Stimulated activated CD4-positive, alpha-beta T cell treated with anti-CD3 and anti-CD28 coated beads, Interleukin-12 subunit alpha, Interleukin-12 subunit beta, amount 100 ng/mL, for 24 hours (primary cell): ENCODE data around the gene DTNB.
"Not testable (repeated sequence)": the region's sequence is repeated elsewhere in the genome, so short reads cannot be mapped to it uniquely, and the experiment has no call there.

Source experiments
- DNase-seq, 2 experiments: peaks; one replicate each; pipeline ENCODE4 v3.0.0-alpha.2; 2020; ENCODE audit warnings: low read depth in 2 of 2

DTNB gene

GRCh38 chr2:25673300-25674076 lies at the start of gene DTNB:
DTNB (minus strand) TSS chr2:25673577; CDS start chr2:25652660, 20,917 bp downstream.
- DNase-seq: peak; percentile 55 to 65

GRCh38 chr2:25722224-25722623 lies 48.8 kb upstream of the DTNB start:
- no peak for DNase-seq

- no peak for DNase-seq
These were observed 47.2 kb upstream of the DTNB start for GRCh38 chr2:25720575-25720974.

GRCh38 chr2:25714740-25715139 lies 41.4 kb upstream of the DTNB start:
- DNase-seq: no peak

- no peak for DNase-seq
These were observed 39.1 kb upstream of the DTNB start for GRCh38 chr2:25712455-25712854.

GRCh38 chr2:25711675-25712354 lies 38.4 kb upstream of the DTNB start:
- no peak for DNase-seq

- DNase-seq: no peak
These were observed 37.4 kb upstream of the DTNB start for GRCh38 chr2:25710750-25711149.

GRCh38 chr2:25709349-25709748 lies 36.0 kb upstream of the DTNB start:
- DNase-seq: no peak

- DNase-seq: no peak
These were observed 34.7 kb upstream of the DTNB start for GRCh38 chr2:25707927-25708590.

- not testable (repeated sequence) for DNase-seq
These were observed 32.2 kb upstream of the DTNB start for GRCh38 chr2:25705575-25705974.

- DNase-seq: no peak
These were observed 28.4 kb upstream of the DTNB start for GRCh38 chr2:25701801-25702200.

GRCh38 chr2:25700221-25700660 lies 26.9 kb upstream of the DTNB start:
- DNase-seq: no peak

- no peak for DNase-seq
These were observed 25.8 kb upstream of the DTNB start for GRCh38 chr2:25699216-25699615.

GRCh38 chr2:25698752-25699151 lies 25.4 kb upstream of the DTNB start:
- no peak for DNase-seq

GRCh38 chr2:25697559-25698341 lies 24.4 kb upstream of the DTNB start:
- DNase-seq: no peak

- DNase-seq: no peak
These were observed 19.5 kb upstream of the DTNB start for GRCh38 chr2:25692737-25693445.

GRCh38 chr2:25692143-25692542 lies 18.8 kb upstream of the DTNB start:
- no peak for DNase-seq

- DNase-seq: no peak
These were observed 16.7 kb upstream of the DTNB start for GRCh38 chr2:25690058-25690457.

- no peak for DNase-seq
These were observed 14.9 kb upstream of the DTNB start for GRCh38 chr2:25688236-25688635.

GRCh38 chr2:25685741-25686140 lies 12.4 kb upstream of the DTNB start:
- DNase-seq: no peak
